GM23248 (cell line): ENCODE measurements around the gene TOX2. TPM values are rescaled to one million over a fixed set of nuclear protein-coding genes. Genes with fewer than 3 reads are reported as not detected.

Experiments
- DNase-seq: peaks from one replicate; pipeline ENCODE4 v3.0.0-alpha.2; 2015
- H2AFZ ChIP-seq: fragments of 200-600 bp; sonication (generic); 2 replicates; pipeline ENCODE4 v1.6.1; 2016; ENCODE audit warnings: antibody characterized with exemption
- H3F3A ChIP-seq: fragments of 200-600 bp; sonication (generic); 2 replicates; pipeline ENCODE4 v1.6.1; 2016; ENCODE audit warnings: mild to moderate bottlenecking, antibody characterized with exemption, mixed run types; ENCODE audit not compliant: insufficient read depth
- H3K27ac ChIP-seq: fragments of 200-600 bp; sonication (generic); 2 replicates; pipeline ENCODE4 v1.5.1; 2016; ENCODE audit warnings: mild to moderate bottlenecking
- H3K27me3 ChIP-seq: fragments of 200-600 bp; sonication (generic); replicated peaks from 2 replicates; pipeline ENCODE4 v1.6.1; 2016; ENCODE audit warnings: mild to moderate bottlenecking; ENCODE audit not compliant: insufficient read depth
- H3K36me3 ChIP-seq: fragments of 200-600 bp; sonication (generic); 2 replicates; pipeline ENCODE4 v1.6.1; 2016; ENCODE audit warnings: low read depth, mild to moderate bottlenecking
- H3K4me1 ChIP-seq: fragments of 200-600 bp; sonication (generic); 2 replicates; pipeline ENCODE4 v1.6.1; 2016; ENCODE audit warnings: mild to moderate bottlenecking; ENCODE audit not compliant: insufficient read depth
- H3K4me2 ChIP-seq: fragments of 200-600 bp; sonication (generic); one replicate; pipeline ENCODE4 v1.6.1; 2016; ENCODE audit warnings: mild to moderate bottlenecking; ENCODE audit not compliant: unreplicated experiment
- H3K4me3 ChIP-seq: fragments of 200-600 bp; sonication (generic); 2 replicates; pipeline ENCODE4 v1.5.1; 2016; ENCODE audit warnings: mild to moderate bottlenecking
- H3K79me2 ChIP-seq: fragments of 200-600 bp; sonication (generic); 2 replicates; pipeline ENCODE4 v1.6.1; 2016; ENCODE audit warnings: mild to moderate bottlenecking; ENCODE audit not compliant: insufficient read depth
- H3K9ac ChIP-seq: fragments of 200-600 bp; sonication (generic); 2 replicates; pipeline ENCODE4 v1.6.1; 2016; ENCODE audit warnings: mild to moderate bottlenecking
- H3K9me2 ChIP-seq: fragments of 200-600 bp; sonication (generic); 2 replicates; pipeline ENCODE4 v1.6.1; 2016; ENCODE audit warnings: mixed run types, mild to moderate bottlenecking, moderate library complexity; ENCODE audit not compliant: insufficient read depth
- H3K9me3 ChIP-seq: fragments of 200-600 bp; sonication (generic); one replicate; pipeline ENCODE4 v1.6.1; 2017; ENCODE audit warnings: low read depth
- H4K20me1 ChIP-seq: fragments of 200-600 bp; sonication (generic); 2 replicates; pipeline ENCODE4 v1.6.0; 2016; ENCODE audit not compliant: insufficient read depth
- EZH2 ChIP-seq: fragments of 200-600 bp; sonication (generic); IDR thresholded peaks from 2 replicates; pipeline ENCODE4 v1.6.1; 2018; ENCODE audit warnings: antibody characterized with exemption, mild to moderate bottlenecking; ENCODE audit not compliant: insufficient read depth, poor library complexity, severe bottlenecking
- EZH2phosphoT487 ChIP-seq: fragments of 200-600 bp; sonication (generic); IDR thresholded peaks from 2 replicates; pipeline ENCODE4 v1.6.1; 2018; ENCODE audit warnings: antibody characterized with exemption, moderate library complexity, mild to moderate bottlenecking, low read depth; ENCODE audit not compliant: insufficient read depth
- WGBS, 2 experiments: methylation state at CpG; one replicate each; pipeline ENCODE4 v1.1.6; 2015 to 2017; ENCODE audit warnings: low lambda C conversion rate in 2 of 2, low coverage in 1 of 2; ENCODE audit errors: missing lambda C conversion rate in 2 of 2; 5-methylcytosine and 5-hydroxymethylcytosine counted together
- in situ Hi-C: fragments of 300-500 bp; cut with MboI; formaldehyde crosslinking; loops from 2 replicates; pipeline ENCODE4 v1.15.0; 2020
- polyA plus RNA-seq: library from polyadenylated mRNA; unstranded; fragments of >200 nt; fragmentation: Nextera tagmentation; extraction: Ambion mirVana; gene quantifications from 2 replicates; pipeline ENCODE4 v1.2.1, GENCODE V29; 2016
- total RNA-seq: library from RNA; depleted of rRNA; stranded (reverse); fragments of >200 nt; shearing (Covaris generic); gene quantifications from 2 replicates; pipeline ENCODE4 v1.2.3, GENCODE V29; 2014

The TOX2 gene
- total and polyA plus RNA-seq, 2 experiments from 2014 or later: 0.97 to 15.9 TPM

- H3K27me3 ChIP-seq: no peaks in the 10 kb centered on the region
- no peak overlapping the region for H3K4me2 ChIP-seq
- H3K27ac ChIP-seq: no peak overlapping the region
- H3K4me3 ChIP-seq: no peak overlapping the region
- TF ChIP-seq EZH2 (no peak), EZH2phosphoT487 (no peak)
- no peaks in the 10 kb centered on the region for H3K36me3 ChIP-seq
- H3K9ac ChIP-seq: no peak overlapping the region
- no peaks in the 10 kb centered on the region for H4K20me1 ChIP-seq
- 80 to 81% methylated on average over 6 of the region's 6 CpGs for WGBS, 2 experiments
- H3K4me1 ChIP-seq: no peaks in the 10 kb centered on the region
- H3F3A ChIP-seq: no peaks in the 10 kb centered on the region
- no peaks in the 10 kb centered on the region for H3K9me2 ChIP-seq
- DNase-seq: no peak
- H3K9me3 ChIP-seq: peaks cover 6% of the 10 kb centered on the region
- in situ Hi-C loops: no loop called here
- no peak overlapping the region for H2AFZ ChIP-seq
- H3K79me2 ChIP-seq: no peaks in the 10 kb centered on the region
Observed at GRCh38 chr20:44098256-44098630, 183.6 kb downstream of the TOX2 start.

GRCh38 chr20:44098657-44099056 lies 184.0 kb downstream of the TOX2 start:
- Histone ChIP-seq H3K4me2 (no peak overlapping the region), H3K4me1 (no peaks in the 10 kb centered on the region), H2AFZ (no peak overlapping the region), H3K27me3 (no peaks in the 10 kb centered on the region), H3K9me3 (peaks cover 6% of the 10 kb centered on the region), H3K36me3 (no peaks in the 10 kb centered on the region), H3F3A (no peaks in the 10 kb centered on the region), H3K9me2 (no peaks in the 10 kb centered on the region), H4K20me1 (no peaks in the 10 kb centered on the region), H3K79me2 (no peaks in the 10 kb centered on the region), H3K9ac (no peak overlapping the region), H3K27ac (no peak overlapping the region), H3K4me3 (no peak overlapping the region)
- 49 to 60% methylated on average over 5 of the region's 5 CpGs for WGBS, 2 experiments
- no peak for TF ChIP-seq EZH2
- no peak for TF ChIP-seq EZH2phosphoT487
- in situ Hi-C loops: no loop called here
- no peak for DNase-seq

- DNase-seq: no peak
- Histone ChIP-seq H3K9me3 (peaks cover 6% of the 10 kb centered on the region), H3K79me2 (no peaks in the 10 kb centered on the region), H3K4me2 (no peak overlapping the region), H3K27ac (no peak overlapping the region), H3F3A (no peaks in the 10 kb centered on the region), H2AFZ (no peak overlapping the region), H3K9ac (no peak overlapping the region), H3K36me3 (no peaks in the 10 kb centered on the region), H4K20me1 (no peaks in the 10 kb centered on the region), H3K4me1 (no peaks in the 10 kb centered on the region), H3K4me3 (no peak overlapping the region), H3K27me3 (no peaks in the 10 kb centered on the region; the same call in 1 of the 2 replicates), H3K9me2 (no peaks in the 10 kb centered on the region)
- 51 to 56% methylated on average over 7 of the region's 7 CpGs for WGBS, 2 experiments
- TF ChIP-seq EZH2 (no peak), EZH2phosphoT487 (no peak)
- in situ Hi-C loops: no loop called here
Observed at GRCh38 chr20:44099832-44100231, 185.2 kb downstream of the TOX2 start.

- no peaks in the 10 kb centered on the region for H3K79me2 ChIP-seq
- H3K36me3 ChIP-seq: no peaks in the 10 kb centered on the region
- H4K20me1 ChIP-seq: no peaks in the 10 kb centered on the region
- in situ Hi-C loops: no loop called here
- H3K9me3 ChIP-seq: peaks cover 6% of the 10 kb centered on the region
- no peak overlapping the region for H3K4me3 ChIP-seq
- H3K27me3 ChIP-seq: no peaks in the 10 kb centered on the region; the same call in 1 of the 2 replicates
- H3K27ac ChIP-seq: no peak overlapping the region
- H3K9me2 ChIP-seq: no peaks in the 10 kb centered on the region
- no peak for TF ChIP-seq EZH2
- no peak for TF ChIP-seq EZH2phosphoT487
- H3F3A ChIP-seq: no peaks in the 10 kb centered on the region
- WGBS, 2 experiments: 79 to 84% methylated on average over 1 of the region's 1 CpG
- H3K4me1 ChIP-seq: no peaks in the 10 kb centered on the region
- no peak overlapping the region for H3K4me2 ChIP-seq
- DNase-seq: no peak
- H2AFZ ChIP-seq: no peak overlapping the region
- H3K9ac ChIP-seq: no peak overlapping the region
Observed at GRCh38 chr20:44102582-44102981, 187.9 kb downstream of the TOX2 start.
